ENCODE measurements around the gene LGI2. TPM values are rescaled to one million over a fixed set of nuclear protein-coding genes. Genes with fewer than 3 reads are reported as not detected.

The LGI2 gene
- total and polyA plus RNA-seq, 9 of the 15 experiments (the other 6 are each of a cell fraction or from before 2014, with no cell fraction given) = 0.03 to 0.07 TPM; not detected in 7

DNA sequence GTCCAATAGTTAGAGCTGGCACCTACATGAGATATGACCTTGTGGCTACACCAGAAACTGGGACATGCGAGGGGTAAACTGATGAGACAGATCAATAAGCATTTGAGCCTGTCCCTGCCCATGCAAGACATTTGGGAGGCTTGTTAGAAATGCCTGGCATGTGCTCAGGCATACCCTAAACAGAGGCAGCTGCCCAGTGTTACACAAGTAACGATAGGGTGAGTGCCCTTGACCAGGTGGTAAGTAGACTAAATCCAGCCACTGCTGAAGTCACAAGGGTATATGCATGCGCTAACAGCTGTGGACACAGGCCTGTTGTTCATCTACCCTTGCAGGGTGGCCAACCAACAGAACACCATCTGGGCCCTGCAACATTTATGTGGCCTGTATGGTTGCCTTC is 61.8 kb downstream of the LGI2 start:
- H3K36me3 ChIP-seq (ENCODE audit: control insufficient read depth, insufficient read depth, low read length) = no peaks in the 10 kb centered on the region
- no peak overlapping the region for H3K27ac ChIP-seq (ENCODE audit: extremely low read depth, low read depth, low read length)
- H3K4me1 ChIP-seq (replicated peaks in 1 of 2; ENCODE audit: control insufficient read depth in 2 of 2, insufficient read depth in 2 of 2, low read length in 2 of 2) = no peaks in the 10 kb centered on the region
- peaks cover 0 to 5% of the 10 kb centered on the region in 2 experiments; a peak in 3 of 5 replicates for H3K27me3 ChIP-seq (ENCODE audit: control insufficient read depth in 2 of 2, insufficient read depth in 2 of 2, low read length in 2 of 2)
- 6% methylated on average over 3 of the region's 3 CpGs for WGBS (ENCODE audit: insufficient coverage, low coverage, missing lambda C conversion rate)
- no peaks in the 10 kb centered on the region for H4K20me1 ChIP-seq (replicated peaks; ENCODE audit: control insufficient read depth, insufficient read depth, low read length)
- intact Hi-C loops (cut with micrococcal nuclease) (no loop called here), in situ Hi-C loops (cut with MboI) (no loop called here)
- H3K9ac ChIP-seq (ENCODE audit: insufficient read depth in 1 of 2, low read depth in 2 of 2, low read length in 2 of 2) = no peak overlapping the region
- no peak for ATAC-seq
- H2AFZ ChIP-seq (ENCODE audit: low read depth, low read length) = no peak overlapping the region
- ChIA-PET POLR2A (no interaction called here), CTCF (ENCODE audit: low intra/inter-chr PET ratio) (no interaction called here)
- no peak overlapping the region for H3K4me2 ChIP-seq (ENCODE audit: insufficient read depth, low read length)
- FAIRE-seq = no peak
- no TSS peak for BruUV-seq (replicated peaks)
- peaks cover 6% of the 10 kb centered on the region; the same call in 1 of the 2 replicates for H3K9me3 ChIP-seq (replicated peaks; ENCODE audit: control insufficient read depth, insufficient read depth, low read depth, low read length)
- no peak overlapping the region for H3K4me3 ChIP-seq
- no peaks in the 10 kb centered on the region for H3K79me2 ChIP-seq (ENCODE audit: control insufficient read depth, insufficient read depth, low read length)
- no peaks in the 10 kb centered on the region for H3K9me1 ChIP-seq (ENCODE audit: control insufficient read depth, insufficient read depth, low read length)
- DNase-seq (ENCODE audit: extremely low read depth in 1 of 4, low spot score in 3 of 4) = no peak
- TF ChIP-seq, protein P1, sequence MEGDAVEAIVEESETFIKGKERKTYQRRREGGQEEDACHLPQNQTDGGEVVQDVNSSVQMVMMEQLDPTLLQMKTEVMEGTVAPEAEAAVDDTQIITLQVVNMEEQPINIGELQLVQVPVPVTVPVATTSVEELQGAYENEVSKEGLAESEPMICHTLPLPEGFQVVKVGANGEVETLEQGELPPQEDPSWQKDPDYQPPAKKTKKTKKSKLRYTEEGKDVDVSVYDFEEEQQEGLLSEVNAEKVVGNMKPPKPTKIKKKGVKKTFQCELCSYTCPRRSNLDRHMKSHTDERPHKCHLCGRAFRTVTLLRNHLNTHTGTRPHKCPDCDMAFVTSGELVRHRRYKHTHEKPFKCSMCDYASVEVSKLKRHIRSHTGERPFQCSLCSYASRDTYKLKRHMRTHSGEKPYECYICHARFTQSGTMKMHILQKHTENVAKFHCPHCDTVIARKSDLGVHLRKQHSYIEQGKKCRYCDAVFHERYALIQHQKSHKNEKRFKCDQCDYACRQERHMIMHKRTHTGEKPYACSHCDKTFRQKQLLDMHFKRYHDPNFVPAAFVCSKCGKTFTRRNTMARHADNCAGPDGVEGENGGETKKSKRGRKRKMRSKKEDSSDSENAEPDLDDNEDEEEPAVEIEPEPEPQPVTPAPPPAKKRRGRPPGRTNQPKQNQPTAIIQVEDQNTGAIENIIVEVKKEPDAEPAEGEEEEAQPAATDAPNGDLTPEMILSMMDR (IDR thresholded peaks at IDR 0.05 in 2 of 3, conservative IDR thresholded peaks at IDR 0.05 in 1 of 3; ENCODE audit: insufficient read depth in 2 of 3, low read depth in 1 of 3, low read length in 3 of 3) = no peak
- no peak for TF ChIP-seq NCOA2 (IDR thresholded peaks at IDR 0.05; ENCODE audit: partially characterized antibody in 2 of 2)
- TF ChIP-seq PPARD (CRISPR knock-in tag; IDR thresholded peaks at IDR 0.05) = no peak
- TF ChIP-seq, protein P2, sequence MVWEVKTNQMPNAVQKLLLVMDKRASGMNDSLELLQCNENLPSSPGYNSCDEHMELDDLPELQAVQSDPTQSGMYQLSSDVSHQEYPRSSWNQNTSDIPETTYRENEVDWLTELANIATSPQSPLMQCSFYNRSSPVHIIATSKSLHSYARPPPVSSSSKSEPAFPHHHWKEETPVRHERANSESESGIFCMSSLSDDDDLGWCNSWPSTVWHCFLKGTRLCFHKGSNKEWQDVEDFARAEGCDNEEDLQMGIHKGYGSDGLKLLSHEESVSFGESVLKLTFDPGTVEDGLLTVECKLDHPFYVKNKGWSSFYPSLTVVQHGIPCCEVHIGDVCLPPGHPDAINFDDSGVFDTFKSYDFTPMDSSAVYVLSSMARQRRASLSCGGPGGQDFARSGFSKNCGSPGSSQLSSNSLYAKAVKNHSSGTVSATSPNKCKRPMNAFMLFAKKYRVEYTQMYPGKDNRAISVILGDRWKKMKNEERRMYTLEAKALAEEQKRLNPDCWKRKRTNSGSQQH (CRISPR knock-in tag; IDR thresholded peaks at IDR 0.05) = no peak
- no peak for TF ChIP-seq MYBL2 (IDR thresholded peaks at IDR 0.05; ENCODE audit: low read depth)
- TF ChIP-seq MYBL2 (CRISPR knock-in tag; IDR thresholded peaks at IDR 0.05; ENCODE audit: borderline replicate concordance) = no peak
- no peak for TF ChIP-seq NFE2 (IDR thresholded peaks at IDR 0.05; ENCODE audit: low read depth)
- no peak for TF ChIP-seq TAF1 (IDR thresholded peaks at IDR 0.05; ENCODE audit: control insufficient read depth, extremely low read depth, insufficient read depth, low read length, severe bottlenecking)
- TF ChIP-seq RBM34 (IDR thresholded peaks at IDR 0.05; ENCODE audit: borderline replicate concordance, insufficient read depth, low read length) = no peak
